Smooth muscle cell (in vitro differentiated cells): ENCODE data around the gene USP15. TPM values are rescaled to one million over a fixed set of nuclear protein-coding genes. Genes with fewer than 3 reads are reported as not detected.
A peak's percentile ranks its signal among the peaks of the same experiment; 100 is the strongest.

Source experiments
- DNase-seq: peaks from one replicate; lab custom pipeline; 2025; ENCODE audit not compliant: unreplicated experiment; lab: John Stamatoyannopoulos, UW
- H2AFZ ChIP-seq: fragments of 200-600 bp; sonication (generic); 2 replicates; pipeline ENCODE4 v1.6.0; 2016; ENCODE audit warnings: antibody characterized with exemption, low read depth, mild to moderate bottlenecking
- H3F3A ChIP-seq: fragments of 200-600 bp; sonication (generic); 2 replicates; pipeline ENCODE4 v1.6.0; 2017; ENCODE audit warnings: antibody characterized with exemption, low read depth
- H3K27ac ChIP-seq: fragments of 200-600 bp; sonication (generic); 2 replicates; pipeline ENCODE4 v1.5.1; 2016; ENCODE audit warnings: low read depth, mild to moderate bottlenecking
- H3K27me3 ChIP-seq: fragments of 200-600 bp; sonication (generic); 2 replicates; pipeline ENCODE4 v1.6.1; 2016; ENCODE audit warnings: low read depth, mild to moderate bottlenecking
- H3K36me3 ChIP-seq: fragments of 200-600 bp; sonication (generic); 2 replicates; pipeline ENCODE4 v1.5.1; 2016; ENCODE audit warnings: low read depth
- H3K4me1 ChIP-seq: fragments of 200-600 bp; sonication (generic); 2 replicates; pipeline ENCODE4 v1.5.1; 2016; ENCODE audit warnings: low read depth
- H3K4me2 ChIP-seq: fragments of 200-600 bp; sonication (generic); 2 replicates; pipeline ENCODE4 v1.6.0; 2016; ENCODE audit warnings: mild to moderate bottlenecking
- H3K4me3 ChIP-seq: fragments of 200-600 bp; sonication (generic); 2 replicates; pipeline ENCODE4 v1.5.1; 2016; ENCODE audit warnings: mild to moderate bottlenecking
- H3K79me2 ChIP-seq: fragments of 200-600 bp; sonication (generic); 2 replicates; pipeline ENCODE4 v1.6.0; 2016; ENCODE audit warnings: low read depth, mild to moderate bottlenecking
- H3K9ac ChIP-seq: fragments of 200-600 bp; sonication (generic); 2 replicates; pipeline ENCODE4 v1.6.0; 2016; ENCODE audit warnings: low read depth
- H3K9me3 ChIP-seq: fragments of 200-600 bp; sonication (generic); replicated peaks from 2 replicates; pipeline ENCODE4 v1.5.1; 2016; ENCODE audit warnings: low read depth
- H4K20me1 ChIP-seq: fragments of 200-600 bp; sonication (generic); 2 replicates; pipeline ENCODE4 v1.6.0; 2016; ENCODE audit warnings: low read depth
- CTCF ChIP-seq: fragments of 200-600 bp; sonication (generic); IDR thresholded peaks from 2 replicates; pipeline ENCODE4 v1.5.1; 2017; ENCODE audit warnings: borderline replicate concordance, mild to moderate bottlenecking, antibody characterized with exemption; ENCODE audit not compliant: insufficient read depth, poor library complexity, severe bottlenecking
- WGBS: methylation state at CpG from one replicate; pipeline ENCODE4 v1.1.7; 2016; ENCODE audit warnings: low lambda C conversion rate; 5-methylcytosine and 5-hydroxymethylcytosine counted together
- polyA plus RNA-seq: library from polyadenylated mRNA; unstranded; fragments of >200 nt; fragmentation: Nextera tagmentation; extraction: Ambion mirVana; gene quantifications from 2 replicates; pipeline ENCODE4 v1.2.1, GENCODE V29; 2016
- total RNA-seq: library from RNA; depleted of rRNA; stranded (reverse); fragments of >200 nt; gene quantifications from 2 replicates; pipeline ENCODE4 v1.2.3, GENCODE V29; 2014

The USP15 gene
- total and polyA plus RNA-seq, 2 experiments from 2014 or later: 28.7 to 53.5 TPM

- Histone ChIP-seq H3F3A (no peaks in the 10 kb centered on the region), H3K27me3 (no peaks in the 10 kb centered on the region), H3K79me2 (peaks cover 98% of the 10 kb centered on the region), H3K27ac (peak overlapping the region; percentile 65), H3K9ac (no peak overlapping the region), H4K20me1 (peaks cover 99% of the 10 kb centered on the region), H3K36me3 (no peaks in the 10 kb centered on the region), H3K4me3 (no peak overlapping the region), H3K4me1 (peaks cover 12% of the 10 kb centered on the region), H3K9me3 (no peaks in the 10 kb centered on the region), H2AFZ (no peak overlapping the region), H3K4me2 (peak overlapping the region; percentile 67)
- no peak for TF ChIP-seq CTCF
- WGBS: 65% methylated on average over 3 of the region's 3 CpGs
- DNase-seq: no peak
Observed at GRCh38 chr12:62268956-62269355, 8.8 kb downstream of the USP15 start.

DNA sequence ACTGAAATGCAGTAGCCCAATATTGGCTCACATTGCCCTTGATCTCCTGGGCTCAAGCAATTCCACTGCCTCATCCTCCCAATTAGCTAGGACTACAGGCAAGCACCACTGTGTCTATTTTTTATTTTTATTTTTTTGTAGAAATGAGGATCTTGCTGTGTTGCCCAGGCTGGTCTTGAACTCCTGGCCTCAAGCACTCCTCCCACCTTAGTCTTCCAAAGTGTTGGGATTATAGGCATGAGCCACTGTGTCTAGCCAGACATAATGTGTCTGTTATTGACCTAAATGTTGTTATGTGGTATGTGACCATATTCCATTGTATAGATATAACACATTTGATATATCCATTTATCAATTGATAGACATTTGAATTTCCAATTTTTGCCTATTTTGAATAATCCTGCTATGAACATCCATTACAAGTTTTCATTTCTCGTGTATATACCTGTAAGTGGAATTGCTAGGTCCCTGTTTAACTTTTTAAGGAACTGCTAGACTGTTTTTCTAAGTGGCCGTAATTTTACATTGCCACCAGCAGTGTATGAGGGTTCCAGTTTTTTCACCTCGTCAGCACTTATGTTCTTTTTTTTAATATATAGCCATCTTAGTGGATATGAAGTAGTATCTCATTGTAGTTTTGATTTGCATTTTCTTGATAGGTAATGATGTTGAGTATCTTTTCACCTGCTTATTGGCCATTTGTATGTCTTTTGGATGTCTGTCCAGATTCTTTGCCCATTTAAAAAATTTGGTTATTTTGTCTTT is 9.4 kb downstream of the USP15 start:
- H3K4me2 ChIP-seq: peak overlapping the region; percentile 67
- no peak overlapping the region for H3K9ac ChIP-seq
- no peaks in the 10 kb centered on the region for H3K9me3 ChIP-seq
- peaks cover 12% of the 10 kb centered on the region for H3K4me1 ChIP-seq
- peaks cover 98% of the 10 kb centered on the region for H3K79me2 ChIP-seq
- peak overlapping the region; percentile 65 for H3K27ac ChIP-seq
- DNase-seq: no peak
- H3K27me3 ChIP-seq: no peaks in the 10 kb centered on the region
- H4K20me1 ChIP-seq: peaks cover 99% of the 10 kb centered on the region
- H2AFZ ChIP-seq: no peak overlapping the region
- H3F3A ChIP-seq: no peaks in the 10 kb centered on the region
- no peak overlapping the region for H3K4me3 ChIP-seq
- no peak for TF ChIP-seq CTCF
- H3K36me3 ChIP-seq: no peaks in the 10 kb centered on the region
- 95% methylated on average over 3 of the region's 3 CpGs for WGBS

GRCh38 chr12:62270384-62270783 is 10.2 kb downstream of the USP15 start:
- Histone ChIP-seq H3K9ac (no peak overlapping the region), H3K36me3 (no peaks in the 10 kb centered on the region), H2AFZ (no peak overlapping the region), H3K4me1 (peaks cover 12% of the 10 kb centered on the region), H3K27ac (no peak overlapping the region), H3K79me2 (peaks cover 98% of the 10 kb centered on the region), H3F3A (no peaks in the 10 kb centered on the region), H3K4me2 (no peak overlapping the region), H3K27me3 (no peaks in the 10 kb centered on the region), H3K4me3 (no peak overlapping the region), H4K20me1 (peaks cover 99% of the 10 kb centered on the region), H3K9me3 (no peaks in the 10 kb centered on the region)
- no peak for TF ChIP-seq CTCF
- WGBS: 94% methylated on average over 1 of the region's 1 CpG
- DNase-seq: no peak

DNA sequence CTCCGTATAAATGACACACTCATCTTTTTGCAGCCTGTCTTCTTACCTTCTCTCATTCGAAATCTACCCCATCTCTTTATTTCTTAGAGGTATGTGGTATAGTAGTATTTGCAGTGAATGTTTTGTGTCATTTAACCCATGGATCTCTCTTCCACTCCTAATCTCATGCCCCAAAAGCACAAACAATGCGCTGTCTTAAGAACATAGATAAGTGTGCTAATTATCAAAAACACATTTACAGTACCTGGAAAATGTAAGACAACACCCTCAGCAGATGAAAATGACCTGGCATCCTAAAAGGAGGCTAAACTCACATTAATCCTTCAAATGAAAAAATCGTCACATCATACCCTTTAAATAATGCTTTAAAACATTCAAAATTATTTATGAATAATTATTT is 10.7 kb downstream of the USP15 start:
- Histone ChIP-seq H4K20me1 (peaks cover 99% of the 10 kb centered on the region), H3K4me3 (no peak overlapping the region), H3K4me1 (peaks cover 12% of the 10 kb centered on the region), H3K27me3 (no peaks in the 10 kb centered on the region), H2AFZ (no peak overlapping the region), H3K9ac (no peak overlapping the region), H3K9me3 (no peaks in the 10 kb centered on the region), H3K36me3 (no peaks in the 10 kb centered on the region), H3F3A (no peaks in the 10 kb centered on the region), H3K4me2 (no peak overlapping the region), H3K27ac (no peak overlapping the region), H3K79me2 (peaks cover 98% of the 10 kb centered on the region)
- 67% methylated on average over 4 of the region's 4 CpGs for WGBS
- no peak for DNase-seq
- no peak for TF ChIP-seq CTCF
